MM.1S (cell line): Measurements from ENCODE around the gene PCNT.

Experiments
- DNase-seq: peaks from one replicate; pipeline ENCODE4 v3.0.0-alpha.2; 2015
- H2AFZ ChIP-seq: fragments of 300-600 bp; sonication (generic); 2 replicates; pipeline ENCODE4 v1.6.0; 2016; ENCODE audit warnings: antibody characterized with exemption, low read length
- H3F3A ChIP-seq: fragments of 300-600 bp; sonication (generic); 2 replicates; pipeline ENCODE4 v1.6.1; 2016; ENCODE audit warnings: mild to moderate bottlenecking, antibody characterized with exemption, low read length, moderate library complexity, mixed read lengths; ENCODE audit not compliant: insufficient read depth
- H3K27ac ChIP-seq: fragments of 300-600 bp; sonication (generic); 2 replicates; pipeline ENCODE4 v1.5.1; 2016; ENCODE audit warnings: mild to moderate bottlenecking, low read length
- H3K27me3 ChIP-seq: fragments of 300-600 bp; sonication (generic); replicated peaks from 2 replicates; pipeline ENCODE4 v1.6.0; 2016; ENCODE audit warnings: low read length; ENCODE audit not compliant: insufficient read depth
- H3K36me3 ChIP-seq: fragments of 300-600 bp; sonication (generic); replicated peaks from 2 replicates; pipeline ENCODE4 v1.6.1; 2016; ENCODE audit warnings: mild to moderate bottlenecking, low read length, mixed read lengths; ENCODE audit not compliant: insufficient read depth
- H3K4me1 ChIP-seq: fragments of 300-600 bp; sonication (generic); 2 replicates; pipeline ENCODE4 v1.6.1; 2016; ENCODE audit warnings: low read length, mixed read lengths
- H3K4me2 ChIP-seq: fragments of 300-600 bp; sonication (generic); 2 replicates; pipeline ENCODE4 v1.6.0; 2016; ENCODE audit warnings: low read depth, low read length
- H3K4me3 ChIP-seq: fragments of 300-600 bp; sonication (generic); 2 replicates; pipeline ENCODE4 v1.5.1; 2016; ENCODE audit warnings: low read length, mixed read lengths
- H3K79me2 ChIP-seq: fragments of 300-600 bp; sonication (generic); 2 replicates; pipeline ENCODE4 v1.6.1; 2016; ENCODE audit warnings: mixed run types, low read length, mixed read lengths
- H3K9ac ChIP-seq: fragments of 300-600 bp; sonication (generic); 2 replicates; pipeline ENCODE4 v1.6.1; 2016; ENCODE audit warnings: low read length, mixed read lengths
- H3K9me2 ChIP-seq: fragments of 300-600 bp; sonication (generic); replicated peaks from 2 replicates; pipeline ENCODE4 v1.6.1; 2016; ENCODE audit warnings: mild to moderate bottlenecking, low read length, mixed read lengths; ENCODE audit not compliant: insufficient read depth
- H3K9me3 ChIP-seq: fragments of 300-600 bp; sonication (generic); replicated peaks from 2 replicates; pipeline ENCODE4 v1.6.1; 2016; ENCODE audit warnings: mild to moderate bottlenecking, low read length, mixed read lengths; ENCODE audit not compliant: insufficient read depth
- H4K20me1 ChIP-seq: fragments of 300-600 bp; sonication (generic); 2 replicates; pipeline ENCODE4 v1.6.1; 2016; ENCODE audit warnings: mild to moderate bottlenecking, low read length, moderate library complexity, mixed read lengths; ENCODE audit not compliant: insufficient read depth
- EZH2 ChIP-seq: fragments of 300-600 bp; sonication (generic); optimal IDR thresholded peaks from 2 replicates; pipeline ENCODE3; 2017; ENCODE audit warnings: low read depth, mild to moderate bottlenecking, antibody characterized with exemption, low read length, mixed read lengths
- EZH2phosphoT487 ChIP-seq: fragments of 300-600 bp; sonication (generic); IDR thresholded peaks from 2 replicates; pipeline ENCODE4 v1.6.1; 2018; ENCODE audit warnings: antibody characterized with exemption, low read length
- TF ChIP-seq, protein P1 (sequence below): fragments of 300-600 bp; sonication (generic); IDR thresholded peaks from 2 replicates; pipeline ENCODE4 v1.5.1; 2016; ENCODE audit warnings: antibody characterized with exemption, low read length, mixed read lengths

The PCNT gene

DNA sequence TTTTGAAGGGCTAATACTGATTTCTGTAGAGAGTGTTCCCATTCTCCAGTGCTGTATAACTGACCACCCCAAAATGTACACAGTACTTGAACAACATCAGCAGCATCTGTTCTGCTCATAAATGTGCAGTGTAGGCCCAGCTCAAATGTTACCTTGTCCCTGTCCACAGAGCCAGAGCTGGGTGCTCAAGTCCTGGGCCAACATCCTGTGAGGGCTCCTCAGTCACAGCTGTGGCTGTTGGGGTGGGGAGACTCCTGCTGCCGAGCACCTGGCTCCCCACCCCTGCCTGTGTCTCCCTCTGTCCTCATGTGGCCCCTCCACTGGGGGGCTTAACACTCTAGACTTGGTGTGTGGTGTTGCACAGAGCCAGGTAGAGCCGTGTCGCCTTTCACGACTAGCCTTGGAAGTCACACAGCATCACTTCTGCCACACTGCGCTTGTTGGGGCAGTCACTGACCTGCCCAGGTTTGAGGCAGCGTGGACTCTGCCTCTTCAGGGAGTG, 165.3 kb downstream of the PCNT start:
- H4K20me1 ChIP-seq, result no peaks in the 10 kb centered on the region
- H3K9ac ChIP-seq, result no peak overlapping the region
- no peak overlapping the region for H3K27ac ChIP-seq
- no peak overlapping the region for H3K4me3 ChIP-seq
- no peaks in the 10 kb centered on the region for H3K27me3 ChIP-seq
- H2AFZ ChIP-seq, result no peak overlapping the region
- no peaks in the 10 kb centered on the region for H3K9me2 ChIP-seq
- no peaks in the 10 kb centered on the region for H3K4me1 ChIP-seq
- H3K36me3 ChIP-seq, result no peaks in the 10 kb centered on the region
- DNase-seq, result no peak
- no peak overlapping the region for H3K4me2 ChIP-seq
- H3K79me2 ChIP-seq, result 0 out of 2 replicates have a peak, but pooled peaks cover 4% of the 10 kb centered on the region
- no peak for TF ChIP-seq EZH2phosphoT487
- TF ChIP-seq, protein P1, sequence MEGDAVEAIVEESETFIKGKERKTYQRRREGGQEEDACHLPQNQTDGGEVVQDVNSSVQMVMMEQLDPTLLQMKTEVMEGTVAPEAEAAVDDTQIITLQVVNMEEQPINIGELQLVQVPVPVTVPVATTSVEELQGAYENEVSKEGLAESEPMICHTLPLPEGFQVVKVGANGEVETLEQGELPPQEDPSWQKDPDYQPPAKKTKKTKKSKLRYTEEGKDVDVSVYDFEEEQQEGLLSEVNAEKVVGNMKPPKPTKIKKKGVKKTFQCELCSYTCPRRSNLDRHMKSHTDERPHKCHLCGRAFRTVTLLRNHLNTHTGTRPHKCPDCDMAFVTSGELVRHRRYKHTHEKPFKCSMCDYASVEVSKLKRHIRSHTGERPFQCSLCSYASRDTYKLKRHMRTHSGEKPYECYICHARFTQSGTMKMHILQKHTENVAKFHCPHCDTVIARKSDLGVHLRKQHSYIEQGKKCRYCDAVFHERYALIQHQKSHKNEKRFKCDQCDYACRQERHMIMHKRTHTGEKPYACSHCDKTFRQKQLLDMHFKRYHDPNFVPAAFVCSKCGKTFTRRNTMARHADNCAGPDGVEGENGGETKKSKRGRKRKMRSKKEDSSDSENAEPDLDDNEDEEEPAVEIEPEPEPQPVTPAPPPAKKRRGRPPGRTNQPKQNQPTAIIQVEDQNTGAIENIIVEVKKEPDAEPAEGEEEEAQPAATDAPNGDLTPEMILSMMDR, result no peak
- no peaks in the 10 kb centered on the region for H3F3A ChIP-seq
- H3K9me3 ChIP-seq, result no peaks in the 10 kb centered on the region

DNA sequence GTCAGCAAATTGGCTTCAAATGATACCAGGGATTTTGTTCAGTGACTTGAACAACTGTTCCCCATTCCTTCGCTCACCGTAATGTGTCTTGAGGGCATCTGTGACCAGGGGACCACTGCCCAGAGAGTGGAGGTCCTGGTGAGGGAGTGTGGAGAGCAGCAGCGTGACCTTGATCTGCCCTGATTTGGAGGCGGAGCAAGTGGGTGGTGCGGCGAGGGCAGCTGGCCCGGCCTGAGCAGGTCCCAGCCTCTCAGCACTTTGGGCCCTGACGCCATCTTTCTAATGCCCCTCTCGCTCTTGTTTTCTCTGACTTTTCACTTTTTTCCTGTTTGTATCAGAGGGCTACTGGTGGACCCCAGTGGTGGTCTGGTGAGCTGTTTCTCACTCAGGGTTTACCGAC, 165.8 kb downstream of the PCNT start:
- no peak overlapping the region for H3K27ac ChIP-seq
- H4K20me1 ChIP-seq, result no peaks in the 10 kb centered on the region
- no peak for TF ChIP-seq EZH2phosphoT487
- TF ChIP-seq, protein P1, result no peak
- TF ChIP-seq EZH2, result no peak
- no peaks in the 10 kb centered on the region for H3K4me1 ChIP-seq
- no peaks in the 10 kb centered on the region for H3K27me3 ChIP-seq
- no peak overlapping the region for H3K4me3 ChIP-seq
- H2AFZ ChIP-seq, result no peak overlapping the region
- no peak for DNase-seq
- no peaks in the 10 kb centered on the region for H3K9me2 ChIP-seq
- no peaks in the 10 kb centered on the region for H3K9me3 ChIP-seq
- no peak overlapping the region for H3K9ac ChIP-seq
- no peaks in the 10 kb centered on the region for H3K36me3 ChIP-seq
- no peak overlapping the region for H3K4me2 ChIP-seq
- H3F3A ChIP-seq, result no peaks in the 10 kb centered on the region
- 0 out of 2 replicates have a peak, but pooled peaks cover 4% of the 10 kb centered on the region for H3K79me2 ChIP-seq

DNA sequence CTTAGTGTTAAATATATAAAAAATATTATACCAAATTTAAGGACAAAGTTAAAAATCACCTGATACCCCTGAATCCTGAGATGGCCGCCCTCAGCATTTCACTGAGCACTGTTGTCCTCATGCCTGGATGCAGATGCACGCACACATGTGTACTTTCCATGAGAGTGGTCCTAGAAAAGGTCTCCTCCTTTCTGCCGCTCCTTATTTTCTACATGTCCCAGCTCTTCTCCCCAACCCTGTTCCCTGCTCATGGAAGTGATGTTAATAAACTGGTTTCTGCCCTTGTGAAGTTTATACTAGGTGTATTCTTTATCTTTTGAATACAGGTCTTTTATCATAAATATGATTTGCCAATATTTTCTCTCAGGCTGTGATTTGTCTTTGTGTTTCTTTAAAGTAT, 167.6 kb downstream of the PCNT start:
- no peaks in the 10 kb centered on the region for H3K36me3 ChIP-seq
- no peaks in the 10 kb centered on the region for H4K20me1 ChIP-seq
- TF ChIP-seq, protein P1, result no peak
- TF ChIP-seq EZH2 (no peak), EZH2phosphoT487 (no peak)

More for the DNA sequence above, 167.6 kb downstream of the PCNT start:
- Histone ChIP-seq H3K4me3 (no peak overlapping the region), H2AFZ (no peak overlapping the region), H3K4me2 (no peak overlapping the region), H3K27ac (no peak overlapping the region), H3K9me2 (no peaks in the 10 kb centered on the region), H3K9ac (no peak overlapping the region), H3F3A (no peaks in the 10 kb centered on the region), H3K27me3 (no peaks in the 10 kb centered on the region), H3K79me2 (0 out of 2 replicates have a peak, but pooled peaks cover 4% of the 10 kb centered on the region), H3K9me3 (no peaks in the 10 kb centered on the region), H3K4me1 (no peaks in the 10 kb centered on the region)
- DNase-seq, result no peak
